Stomach (tissue), 9 donors: Measurements from ENCODE around the gene DDR1. TPM values are rescaled to one million over a fixed set of nuclear protein-coding genes. Genes with fewer than 3 reads are reported as not detected.
A peak's percentile ranks its signal among the peaks of the same experiment; 100 is the strongest.
"Not testable (repeated sequence)": the region's sequence is repeated elsewhere in the genome, so short reads cannot be mapped to it uniquely, and the experiment has no call there.

Source experiments
- DNase-seq, 2 donors: peaks; one replicate each; pipeline versions ENCODE4 v3.0.0 to v3.0.0-alpha.2; 2013 to 2019
- H3K27ac ChIP-seq, 5 donors: fragments of 200-600 bp in 4 of 5; sonication (generic) in 4 of 5; one replicate each; pipeline ENCODE4 v1.5.1; 2013 to 2019; ENCODE audit warnings: mild to moderate bottlenecking in 1 of 5, moderate library complexity in 1 of 5
- H3K27me3 ChIP-seq, 3 donors: fragments of 200-600 bp; sonication (generic); one replicate each; pipeline ENCODE4 v1.5.1; 2017 to 2019; ENCODE audit warnings: mixed run types in 1 of 3
- H3K36me3 ChIP-seq, 4 donors: fragments of 200-600 bp; sonication (generic); 1 replicate in 3 of 4; 2 replicates in 1 of 4; pipeline ENCODE4 v1.5.1; 2016 to 2019
- H3K4me1 ChIP-seq, 4 donors: fragments of 200-600 bp; sonication (generic); one replicate each; pipeline ENCODE4 v1.5.1; 2016 to 2019
- H3K4me3 ChIP-seq, 4 donors: fragments of 200-600 bp; sonication (generic) in 3 of 4; one replicate each; pipeline ENCODE4 v1.5.1; 2016 to 2019; ENCODE audit warnings: mild to moderate bottlenecking in 1 of 4
- H3K9me3 ChIP-seq, 4 donors: fragments of 200-600 bp; sonication (generic); one replicate each; pipeline ENCODE4 v1.5.1; 2016 to 2019
- CTCF ChIP-seq, 7 experiments: fragments of 450-650 bp in 4 of 7; fragments of 200-600 bp in 3 of 7; sonication (generic) in 3 of 7; IDR thresholded peaks; one replicate each; pipeline ENCODE4 v1.5.1; 2016 to 2019; ENCODE audit warnings: antibody characterized with exemption in 7 of 7, control low read depth in 2 of 7, mild to moderate bottlenecking in 1 of 7
- EP300 ChIP-seq: sonication (generic); formaldehyde crosslinking; IDR thresholded peaks from one replicate; pipeline ENCODE4 v1.6.1; 2017; ENCODE audit warnings: antibody characterized with exemption
- POLR2A ChIP-seq, 4 donors: fragments of 450-650 bp; IDR thresholded peaks; one replicate each; pipeline ENCODE4 v1.6.1; 2016; ENCODE audit warnings: antibody characterized with exemption in 4 of 4, control low read depth in 2 of 4, mild to moderate bottlenecking in 1 of 4, moderate library complexity in 1 of 4
- POLR2AphosphoS5 ChIP-seq, 3 donors: sonication (generic); formaldehyde crosslinking; IDR thresholded peaks; one replicate each; pipeline ENCODE4 v1.6.1; 2016; ENCODE audit warnings: antibody characterized with exemption in 3 of 3
- WGBS, 5 donors: extraction: QIAGEN DNeasy Blood & Tissue Kit in 3 of 5; methylation state at CpG; one replicate each; pipeline versions ENCODE4 v1.1.5 to v1.1.7; 2013 to 2018; 5-methylcytosine and 5-hydroxymethylcytosine counted together
- intact Hi-C: fragments of 100-400 bp; cut with DNase I; formaldehyde crosslinking; loops from one replicate; pipeline ENCODE4 v1.15.1; 2023; ENCODE audit warnings: low total_unique reads
- polyA plus RNA-seq, 3 donors: library from polyadenylated mRNA; stranded (reverse); fragments of 200-250 nt; gene quantifications; one replicate each; pipeline ENCODE4 v1.2.3, GENCODE V29; 2013
- total RNA-seq, 5 donors: library from RNA; depleted of rRNA; stranded (reverse); fragments of >200 nt; gene quantifications; one replicate each; pipeline versions ENCODE4 v1.1.0 to v1.2.3, GENCODE V29; 2014 to 2016
- donor health status: healthy with polysubstance abuse.
- donor health status: Bipolar disorder and iron deficiency.
- donor health status: healthy.

Gene DDR1
- total and polyA plus RNA-seq, 8 donors: 17.6 to 144 (median 82.4) TPM

- peaks cover 0 to 9% (median 3%) of the 10 kb centered on the region in 4 donors for H3K9me3 ChIP-seq
- no peaks in the 10 kb centered on the region for H3K36me3 ChIP-seq
- no peak for DNase-seq
- peaks cover 7 to 14% (median 10%) of the 10 kb centered on the region in 4 donors for H3K4me1 ChIP-seq
- 55 to 70% (median 59%) methylated on average over 10 of the region's 10 CpGs for WGBS, 5 donors
- H3K27me3 ChIP-seq: no peaks in the 10 kb centered on the region
- intact Hi-C loops: no loop called here
- H3K27ac ChIP-seq: peak overlapping the region in 3 of 5 donors; percentile 7 to 40 (median 10)
- TF ChIP-seq CTCF (IDR thresholded peaks at IDR 0.05) (no peak), POLR2A (IDR thresholded peaks at IDR 0.05) (no peak), POLR2AphosphoS5 (IDR thresholded peaks at IDR 0.05) (no peak), EP300 (no peak)
- no peak overlapping the region for H3K4me3 ChIP-seq
These were observed 22.0 kb upstream of the DDR1 start for GRCh38 chr6:30862156-30862875.

GRCh38 chr6:30864325-30864724, 20.0 kb upstream of the DDR1 start:
- H3K4me1 ChIP-seq: peaks cover 7 to 14% (median 10%) of the 10 kb centered on the region in 4 donors
- DNase-seq: no peak
- peaks cover 0 to 18% (median 7%) of the 10 kb centered on the region in 4 donors for H3K9me3 ChIP-seq
- TF ChIP-seq POLR2AphosphoS5 (IDR thresholded peaks at IDR 0.05): no peak
- TF ChIP-seq CTCF (IDR thresholded peaks at IDR 0.05): no peak
- no peak for TF ChIP-seq POLR2A (IDR thresholded peaks at IDR 0.05)
- no peak for TF ChIP-seq EP300
- no peaks in the 10 kb centered on the region for H3K27me3 ChIP-seq
- H3K27ac ChIP-seq: no peak overlapping the region
- intact Hi-C loops: no loop called here
- WGBS, 5 donors: 86 to 100% (median 90%) methylated on average over 1 to 4 of the region's 4 CpGs
- H3K4me3 ChIP-seq: no peak overlapping the region
- H3K36me3 ChIP-seq: no peaks in the 10 kb centered on the region

DNA sequence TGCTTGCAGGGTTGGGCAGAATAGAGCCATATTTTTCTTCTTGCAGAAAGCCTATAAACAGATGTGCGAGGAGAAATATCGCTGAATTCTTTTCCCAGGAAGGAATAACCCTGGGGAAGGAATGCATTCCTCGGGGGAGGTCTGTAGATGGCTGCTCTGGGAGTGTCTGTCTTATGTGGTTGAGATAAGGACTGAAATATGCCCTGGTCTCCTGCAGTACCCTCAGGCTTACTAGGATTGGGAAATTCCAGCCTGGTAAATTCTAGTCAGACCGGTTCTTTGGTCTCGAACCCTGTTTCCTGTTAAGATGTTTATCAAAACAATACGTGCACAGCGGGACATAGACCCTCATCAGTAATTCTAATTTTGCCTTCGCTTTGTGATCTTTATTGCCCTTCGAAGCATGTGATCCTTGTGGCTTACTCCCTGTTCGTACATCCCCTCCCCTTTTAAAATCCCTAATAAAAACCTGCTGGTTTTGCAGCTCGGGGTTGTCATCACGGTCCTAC, 15.0 kb upstream of the DDR1 start:
- H3K4me1 ChIP-seq, intact Hi-C loops, H3K27me3 ChIP-seq, H3K36me3 ChIP-seq, DNase-seq, H3K27ac ChIP-seq, H3K4me3 ChIP-seq: not testable (repeated sequence)
- WGBS, 5 donors: 84 to 90% (median 87%) methylated on average over 12 of the region's 12 CpGs
- H3K9me3 ChIP-seq: peaks cover 0 to 30% (median 10%) of the 10 kb centered on the region in 4 donors

GRCh38 chr6:30870546-30870945, 13.8 kb upstream of the DDR1 start:
- no peak for DNase-seq
- intact Hi-C loops: loop anchor here (5.0 kb wide), 1 partner anchor 38 kb away; no protein-coding TSS in a partner anchor
- Histone ChIP-seq H3K27ac (no peak overlapping the region), H3K4me1 (peaks cover 0 to 3% (median 0%) of the 10 kb centered on the region in 4 donors), H3K36me3 (no peaks in the 10 kb centered on the region), H3K9me3 (peaks cover 0 to 30% (median 10%) of the 10 kb centered on the region in 4 donors), H3K27me3 (no peaks in the 10 kb centered on the region), H3K4me3 (no peak overlapping the region)
- TF ChIP-seq POLR2A (IDR thresholded peaks at IDR 0.05) (no peak), POLR2AphosphoS5 (IDR thresholded peaks at IDR 0.05) (no peak), EP300 (no peak), CTCF (IDR thresholded peaks at IDR 0.05) (no peak)
